Motor neuron (in vitro differentiated cells): Measurements from ENCODE around the gene UQCC2. TPM values are rescaled to one million over a fixed set of nuclear protein-coding genes. Genes with fewer than 3 reads are reported as not detected.

ENCODE experiments used
- ATAC-seq, 8 experiments: fragments of 200-7000 bp; cut with Tn5 transposase; replicated peaks in 6 of 8; 2 replicates each; pipeline ENCODE4 v1.8.0; 2021; ENCODE audit warnings: mild to moderate bottlenecking in 8 of 8, moderate library complexity in 8 of 8
- H3K27ac ChIP-seq, 2 donors: fragments of 250-450 bp; sonication (Bioruptor Pico); 2 replicates each; pipeline ENCODE4 v1.9.0; 2021; ENCODE audit warnings: antibody characterized with exemption in 2 of 2, mild to moderate bottlenecking in 2 of 2, moderate library complexity in 1 of 2
- H3K4me1 ChIP-seq, 2 donors: fragments of 250-450 bp; sonication (Bioruptor Pico); replicated peaks in 1 of 2; 2 replicates each; pipeline ENCODE4 v1.6.1; 2021; ENCODE audit warnings: antibody characterized with exemption in 2 of 2, mild to moderate bottlenecking in 2 of 2, moderate library complexity in 1 of 2
- H3K4me3 ChIP-seq, 5 donors: fragments of 250-450 bp; sonication (Bioruptor Pico); 2 replicates each; pipeline ENCODE4 v1.9.0; 2021; ENCODE audit warnings: antibody characterized with exemption in 5 of 5, mild to moderate bottlenecking in 5 of 5, moderate library complexity in 4 of 5
- WGBS, 10 experiments: fragments of 450-650 bp; shearing (Covaris generic); methylation state at CpG; one replicate each; pipeline ENCODE4 v1.0.0; 2022; 5-methylcytosine and 5-hydroxymethylcytosine counted together
- in situ Hi-C, 9 experiments: fragments of 400-800 bp; cut with MboI; loops; one replicate each; pipeline ENCODE4 v1.15.0; 2021; ENCODE audit warnings: low sequenced_read_pairs in 9 of 9, low pct_unique_long_range_greater_than_20kb in 2 of 9; ENCODE audit not compliant: unreplicated experiment in 9 of 9
- total RNA-seq, 8 experiments: library from RNA; unstranded; fragments of 300-600 nt; gene quantifications; 2 replicates each; pipeline versions ENCODE4 v1.2.3 to v1.2.4, GENCODE V29; 2022

UQCC2 gene
- total RNA-seq, 8 experiments from 2014 or later, result 53.4 to 130 (median 71.2) TPM

GRCh38 chr6:33696548-33697518 is 14.7 kb downstream of the UQCC2 start:
- H3K4me3 ChIP-seq, result no peak overlapping the region
- in situ Hi-C loops, result no loop called here
- H3K4me1 ChIP-seq, result peaks cover 33 to 45% of the 10 kb centered on the region in 2 donors
- H3K27ac ChIP-seq, result peak overlapping the region in 1 of 2 donors; percentile 51
- WGBS, 10 experiments, result 60 to 87% (median 70%) methylated on average over 1 to 10 of the region's 15 CpGs
- ATAC-seq, result peak in 1 of 8 experiments; percentile 31

- WGBS, 10 experiments, result 80 to 100% (median 91%) methylated on average over 1 to 7 of the region's 10 CpGs; no CpG with 5 or more reads in 2 of the 10 experiments
- H3K27ac ChIP-seq, result peak overlapping the region in 1 of 2 donors; percentile 51
- H3K4me1 ChIP-seq, result peaks cover 31 to 37% of the 10 kb centered on the region in 2 donors
- no peak overlapping the region for H3K4me3 ChIP-seq
- no peak for ATAC-seq
- in situ Hi-C loops, result no loop called here
Observed at GRCh38 chr6:33696076-33696475, 15.4 kb downstream of the UQCC2 start.

DNA sequence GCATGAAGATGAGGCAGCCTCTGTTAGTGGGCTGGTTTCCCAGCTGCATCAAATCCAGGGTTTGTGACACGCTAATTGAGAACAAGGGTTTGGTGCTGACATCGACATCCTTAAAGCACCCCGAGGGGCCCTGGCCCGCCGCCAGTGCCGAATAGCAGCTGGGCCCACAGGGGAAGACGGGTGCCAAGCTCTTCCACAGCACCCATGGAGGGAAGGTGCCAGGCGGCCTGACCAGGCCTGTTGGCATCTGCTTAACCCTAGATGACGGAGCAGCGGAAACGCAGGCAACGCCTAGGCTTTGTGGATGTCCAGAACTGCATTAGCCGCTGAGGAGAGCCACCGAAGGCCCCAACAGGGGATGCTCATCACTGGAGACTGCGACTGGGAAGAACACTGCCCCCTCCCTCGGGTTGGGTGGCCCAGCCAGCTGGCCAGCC is 16.0 kb downstream of the UQCC2 start:
- peak in 1 of 8 experiments; percentile 2 for ATAC-seq
- 12 to 100% (median 90%) methylated on average over 1 to 9 of the region's 16 CpGs; no CpG with 5 or more reads in 4 of the 10 experiments for WGBS, 10 experiments
- peaks cover 28 to 31% of the 10 kb centered on the region in 2 donors for H3K4me1 ChIP-seq
- H3K4me3 ChIP-seq, result no peak overlapping the region
- peak overlapping the region in 1 of 2 donors; percentile 34 for H3K27ac ChIP-seq
- in situ Hi-C loops, result no loop called here

DNA sequence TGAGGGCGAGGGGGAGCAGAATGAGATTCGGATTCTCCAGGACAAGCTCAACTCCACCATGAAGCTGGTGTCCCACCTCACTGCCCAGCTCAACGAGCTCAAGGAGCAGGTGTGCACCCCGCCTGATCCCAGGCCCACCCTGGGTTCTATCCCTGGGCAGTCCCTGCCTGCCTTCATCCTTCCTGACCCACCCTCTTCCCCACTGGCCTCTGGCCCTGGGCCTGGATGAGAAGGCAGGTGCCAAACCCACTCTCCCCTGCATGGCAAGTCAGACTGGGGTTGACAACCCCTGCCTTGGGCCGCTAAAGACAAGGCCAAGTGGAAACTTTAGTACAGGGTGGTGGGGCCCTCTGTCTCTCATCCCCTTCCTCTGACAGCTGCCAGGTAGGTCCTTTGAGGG is 16.5 kb downstream of the UQCC2 start:
- H3K4me1 ChIP-seq, result peaks cover 24 to 26% of the 10 kb centered on the region in 2 donors
- 68 to 94% methylated on average over 2 to 4 of the region's 5 CpGs; no CpG with 5 or more reads in 8 of the 10 experiments for WGBS, 10 experiments
- no peak overlapping the region for H3K27ac ChIP-seq
- no peak overlapping the region for H3K4me3 ChIP-seq
- in situ Hi-C loops, result no loop called here
- ATAC-seq, result no peak

DNA sequence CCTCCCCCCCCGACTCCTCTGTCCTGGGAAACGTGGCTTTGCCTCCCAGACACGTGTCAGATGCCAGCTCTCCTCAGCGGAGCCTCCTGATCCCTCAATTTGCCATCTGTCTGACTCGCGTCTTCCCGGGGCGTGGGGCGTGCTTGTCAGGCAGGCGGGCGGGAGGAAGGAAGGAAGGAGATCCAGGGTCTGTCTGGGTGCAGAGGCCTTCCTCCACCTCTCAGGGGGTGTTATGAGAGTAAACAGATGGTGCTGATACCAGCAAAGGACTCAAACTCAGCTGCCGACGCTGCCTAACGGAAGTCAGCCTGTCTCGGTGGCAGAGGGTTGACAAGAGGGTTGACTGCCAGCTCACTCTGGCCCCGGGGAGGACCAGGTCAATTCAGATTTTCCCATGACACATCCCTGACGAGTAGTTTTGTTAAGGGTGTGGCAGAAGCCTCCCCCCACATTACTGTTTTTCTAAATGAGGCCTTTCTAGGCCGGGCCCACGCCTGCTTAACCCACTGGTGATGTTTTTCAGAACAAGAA is 17.0 kb downstream of the UQCC2 start:
- Histone ChIP-seq H3K4me1 (peaks cover 21 to 24% of the 10 kb centered on the region in 2 donors), H3K27ac (no peak overlapping the region), H3K4me3 (no peak overlapping the region)
- ATAC-seq, result peak; percentile 13 to 73 (median 70)
- 0 to 91% (median 38%) methylated on average over 4 to 9 of the region's 19 CpGs; no CpG with 5 or more reads in 5 of the 10 experiments for WGBS, 10 experiments
- in situ Hi-C loops, result no loop called here

DNA sequence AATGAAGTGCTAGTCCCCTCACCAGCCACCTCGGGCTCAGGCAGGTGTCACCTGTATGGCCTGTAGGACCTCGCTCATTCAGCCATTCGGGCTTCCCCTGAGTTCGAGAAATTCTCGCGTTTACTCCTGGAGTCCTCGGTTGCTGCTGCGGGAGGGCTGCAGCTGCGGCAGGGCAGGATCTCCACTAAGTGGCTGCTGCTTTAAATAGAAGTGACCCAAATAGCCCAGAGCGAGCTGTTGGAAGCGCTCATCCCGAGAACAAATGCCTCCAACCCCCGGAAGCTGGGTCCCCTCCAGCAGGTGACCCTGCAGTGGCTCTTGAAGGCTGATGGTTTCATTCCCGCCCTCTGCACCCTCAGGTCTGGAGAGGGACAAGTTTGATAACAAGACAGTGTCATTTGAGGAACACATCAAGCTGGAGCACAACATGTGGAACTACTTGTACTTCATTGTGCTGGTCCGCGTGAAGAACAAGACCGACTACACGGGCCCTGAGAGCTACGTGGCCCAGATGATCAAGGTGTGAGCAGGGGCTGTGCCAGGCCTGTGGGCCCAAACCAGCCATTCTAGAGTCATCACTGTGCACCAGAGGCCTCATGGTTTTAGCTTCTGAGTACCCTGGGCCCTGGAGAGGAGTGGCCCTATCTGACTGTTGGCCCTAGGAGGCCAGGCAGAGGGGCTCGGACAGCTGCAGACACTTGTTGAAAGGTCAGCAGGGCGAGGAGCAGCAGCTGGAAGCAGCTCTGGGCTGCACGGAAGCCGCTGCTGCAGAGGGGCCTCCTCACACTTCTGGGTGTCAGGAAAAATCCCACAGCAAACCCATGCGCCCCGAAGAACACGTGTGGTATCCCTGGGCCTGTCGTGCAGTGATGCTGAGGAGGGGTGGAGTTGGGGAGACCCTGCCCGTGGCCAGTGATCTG is 18.1 kb downstream of the UQCC2 start:
- Histone ChIP-seq H3K27ac (peak overlapping the region in 1 of 2 donors; percentile 39), H3K4me3 (no peak overlapping the region), H3K4me1 (peaks cover 21 to 24% of the 10 kb centered on the region in 2 donors)
- WGBS, 10 experiments, result 53 to 100% (median 79%) methylated on average over 1 to 14 of the region's 28 CpGs; no CpG with 5 or more reads in 3 of the 10 experiments
- in situ Hi-C loops, result no loop called here
- peak in 4 of 8 experiments; percentile 16 to 32 (median 28) for ATAC-seq

DNA sequence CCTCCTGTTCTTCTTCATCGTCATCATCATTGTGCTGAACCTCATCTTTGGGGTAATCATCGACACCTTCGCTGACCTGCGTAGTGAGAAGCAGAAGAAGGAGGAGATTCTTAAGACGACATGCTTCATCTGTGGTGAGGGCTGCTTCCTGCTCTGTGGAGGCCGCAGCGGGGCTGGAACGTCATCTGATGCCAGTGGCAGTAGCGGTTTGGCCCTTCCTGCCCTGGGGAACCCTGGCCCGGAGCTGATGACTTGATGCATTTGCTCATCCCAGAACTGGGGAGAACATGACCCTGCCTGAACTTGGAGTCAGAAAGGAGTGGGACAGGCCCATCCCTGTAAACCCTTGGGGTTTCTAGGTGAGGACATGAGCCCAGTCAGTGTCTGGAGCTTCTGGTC is 18.7 kb downstream of the UQCC2 start:
- Histone ChIP-seq H3K27ac (no peak overlapping the region), H3K4me1 (peaks cover 21 to 24% of the 10 kb centered on the region in 2 donors)

GRCh38 chr6:33692078-33692759 is 19.3 kb downstream of the UQCC2 start:
- ATAC-seq, result peak in 2 of 8 experiments; percentile 7 to 39
- peaks cover 21 to 26% of the 10 kb centered on the region in 2 donors for H3K4me1 ChIP-seq
- H3K27ac ChIP-seq, result no peak overlapping the region
- in situ Hi-C loops, result no loop called here
- no peak overlapping the region for H3K4me3 ChIP-seq
- 43 to 100% (median 81%) methylated on average over 1 to 6 of the region's 12 CpGs; no CpG with 5 or more reads in 4 of the 10 experiments for WGBS, 10 experiments

More for the DNA sequence above, 18.7 kb downstream of the UQCC2 start:
- in situ Hi-C loops, result no loop called here
- no peak overlapping the region for H3K4me3 ChIP-seq
- no peak for ATAC-seq
- WGBS, 10 experiments, result 53 to 100% (median 94%) methylated on average over 1 to 6 of the region's 10 CpGs; no CpG with 5 or more reads in 2 of the 10 experiments

GRCh38 chr6:33691456-33692077 is 19.9 kb downstream of the UQCC2 start:
- Histone ChIP-seq H3K4me3 (no peak overlapping the region), H3K4me1 (peaks cover 24 to 33% of the 10 kb centered on the region in 2 donors), H3K27ac (peak overlapping the region in 1 of 2 donors; percentile 39)
- WGBS, 10 experiments, result 83 to 91% (median 89%) methylated on average over 7 to 11 of the region's 15 CpGs; no CpG with 5 or more reads in 6 of the 10 experiments
- in situ Hi-C loops, result no loop called here
- no peak for ATAC-seq

DNA sequence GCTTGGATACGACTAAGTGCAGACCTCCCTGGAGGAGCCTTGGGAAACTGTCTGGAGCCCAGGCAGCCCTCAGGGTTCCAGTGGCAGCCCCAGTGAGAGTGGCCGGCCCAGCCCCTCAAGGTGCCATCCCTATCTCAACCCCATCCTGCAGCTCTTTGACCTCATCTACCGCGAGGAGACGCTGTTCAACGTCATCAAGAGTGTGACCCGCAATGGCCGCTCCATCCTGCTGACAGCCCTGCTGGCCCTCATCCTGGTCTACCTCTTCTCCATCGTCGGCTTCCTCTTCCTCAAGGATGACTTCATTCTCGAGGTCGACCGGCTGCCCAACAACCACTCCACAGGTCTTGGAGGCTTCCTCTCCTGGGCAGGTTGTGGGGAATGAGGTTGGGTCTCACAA is 20.7 kb downstream of the UQCC2 start:
- in situ Hi-C loops, result no loop called here
- H3K27ac ChIP-seq, result no peak overlapping the region
- peaks cover 27 to 31% of the 10 kb centered on the region in 2 donors for H3K4me1 ChIP-seq
- WGBS, 10 experiments, result 80 to 100% (median 100%) methylated on average over 1 to 2 of the region's 13 CpGs; no CpG with 5 or more reads in 7 of the 10 experiments
- H3K4me3 ChIP-seq, result no peak overlapping the region
- no peak for ATAC-seq

GRCh38 chr6:33689879-33690278 is 21.6 kb downstream of the UQCC2 start:
- in situ Hi-C loops, result no loop called here
- no peak for ATAC-seq
- WGBS, 10 experiments, result 77 to 93% (median 92%) methylated on average over 4 to 5 of the region's 10 CpGs; no CpG with 5 or more reads in 7 of the 10 experiments
- peaks cover 26 to 31% of the 10 kb centered on the region in 2 donors for H3K4me1 ChIP-seq
- H3K27ac ChIP-seq, result no peak overlapping the region
- no peak overlapping the region for H3K4me3 ChIP-seq
